Stimulated activated CD4-positive, alpha-beta T cell treated with anti-CD3 and anti-CD28 coated beads, Interleukin-15, amount 100 ng/mL, for 24 hours (primary cell): ENCODE data around the gene C19orf47.

Experiments
- DNase-seq: peaks from one replicate; pipeline ENCODE4 v3.0.0-alpha.2; 2020

Gene C19orf47, protein sequence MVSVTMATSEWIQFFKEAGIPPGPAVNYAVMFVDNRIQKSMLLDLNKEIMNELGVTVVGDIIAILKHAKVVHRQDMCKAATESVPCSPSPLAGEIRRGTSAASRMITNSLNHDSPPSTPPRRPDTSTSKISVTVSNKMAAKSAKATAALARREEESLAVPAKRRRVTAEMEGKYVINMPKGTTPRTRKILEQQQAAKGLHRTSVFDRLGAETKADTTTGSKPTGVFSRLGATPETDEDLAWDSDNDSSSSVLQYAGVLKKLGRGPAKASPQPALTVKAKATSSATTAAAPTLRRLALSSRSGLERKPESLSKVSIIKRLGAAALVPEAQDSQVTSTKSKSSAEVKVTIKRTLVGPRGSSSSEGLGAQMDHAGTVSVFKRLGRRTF

DNA sequence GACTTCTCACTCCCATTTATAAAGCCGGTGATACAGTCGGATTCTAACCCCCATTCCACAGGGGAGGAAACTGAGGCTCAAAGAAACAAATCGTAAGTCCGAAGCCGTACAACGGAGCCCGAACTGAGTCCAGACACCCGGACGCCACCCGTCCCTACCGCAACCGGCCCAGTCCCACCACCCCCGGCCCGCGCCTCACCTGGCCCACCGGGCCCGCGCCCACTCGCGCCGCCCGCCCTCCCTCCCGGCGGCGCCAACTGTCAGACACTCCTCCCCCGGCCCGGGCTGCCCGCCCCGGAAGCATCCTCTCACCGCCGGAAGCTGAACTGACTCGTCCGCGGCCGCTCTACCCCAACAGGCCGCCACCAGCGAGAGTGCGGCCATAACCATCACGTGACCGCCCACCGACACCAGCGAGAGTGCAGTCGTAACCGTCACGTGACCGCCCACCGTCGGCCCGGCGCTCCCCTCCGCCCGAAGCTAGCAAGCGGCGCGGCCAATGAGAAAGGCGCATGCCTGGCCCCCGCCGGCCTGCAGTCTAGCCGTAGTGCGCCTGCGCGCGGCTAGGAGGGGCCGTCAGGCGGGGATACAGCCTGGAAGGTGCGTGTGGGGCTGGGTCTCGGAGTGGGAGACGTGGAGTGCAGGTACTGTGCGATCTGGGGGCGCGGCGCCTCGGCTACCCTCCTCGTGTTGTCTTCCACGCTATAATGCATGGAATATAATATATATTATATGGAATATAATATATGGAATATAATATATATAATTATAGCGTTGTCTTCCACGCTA lies at the start of gene C19orf47, which contains the start of gene PLD3:
Gene C19orf47, minus strand, starts transcription at position 273 of the 789 bp plus-strand sequence. CDS start 6,540 bp downstream, outside the sequence.
Gene PLD3, plus strand, starts transcription at position 571 of the 789 bp plus-strand sequence. CDS start 17,789 bp downstream, outside the sequence.
- DNase-seq = peak; percentile 99

DNA sequence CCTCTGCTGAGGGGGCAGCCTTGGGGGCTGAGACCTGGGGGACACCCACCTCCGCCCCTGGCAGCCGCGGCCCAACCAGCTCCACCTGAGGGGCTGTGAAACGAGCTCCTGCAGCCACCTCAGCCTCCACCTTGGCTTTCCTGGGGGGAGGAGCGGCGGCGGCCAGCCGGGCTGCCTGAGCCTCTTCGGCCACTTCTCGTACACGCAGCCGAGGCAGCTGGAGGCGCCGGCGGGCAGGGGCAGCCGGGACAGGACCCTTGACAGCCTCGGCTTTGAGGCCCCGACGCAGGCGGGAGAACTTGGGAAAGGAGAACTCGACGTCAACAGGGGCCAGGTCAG lies 49.3 kb upstream of the C19orf47 start:
- DNase-seq = no peak

DNA sequence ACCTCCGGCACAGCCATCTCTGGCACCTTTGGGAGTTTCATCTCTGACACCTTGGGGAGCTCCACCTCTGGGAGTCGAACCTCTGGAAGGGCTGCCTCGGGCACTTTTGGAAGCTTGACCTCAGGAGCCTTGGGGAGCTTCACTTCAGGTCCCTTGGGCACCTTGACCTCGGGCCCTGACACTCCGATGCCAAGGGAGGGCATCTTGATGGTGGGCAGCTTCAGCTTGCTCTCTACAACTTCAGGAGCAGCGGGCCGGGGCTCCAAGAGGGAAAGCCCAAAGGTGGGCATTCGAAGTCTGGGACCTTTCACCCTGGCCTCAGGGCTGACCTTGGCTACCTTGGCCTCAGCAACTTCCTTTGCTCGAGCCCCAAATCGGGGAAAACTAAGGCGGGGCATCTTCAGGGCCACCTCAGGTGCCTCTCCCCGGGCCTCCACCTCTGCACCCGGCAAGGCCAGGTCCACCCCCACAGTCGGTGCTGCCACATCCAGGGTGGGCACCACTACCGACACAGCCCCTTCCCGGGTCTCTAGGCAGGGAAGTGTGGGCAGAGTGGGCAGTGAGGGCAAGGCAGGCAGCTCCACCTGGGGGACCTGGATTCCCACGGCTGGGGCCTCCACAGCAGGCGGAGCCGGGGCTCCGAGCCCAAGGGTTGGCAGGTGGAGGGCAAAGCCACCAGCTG lies 48.8 kb upstream of the C19orf47 start:
- DNase-seq = no peak

DNA sequence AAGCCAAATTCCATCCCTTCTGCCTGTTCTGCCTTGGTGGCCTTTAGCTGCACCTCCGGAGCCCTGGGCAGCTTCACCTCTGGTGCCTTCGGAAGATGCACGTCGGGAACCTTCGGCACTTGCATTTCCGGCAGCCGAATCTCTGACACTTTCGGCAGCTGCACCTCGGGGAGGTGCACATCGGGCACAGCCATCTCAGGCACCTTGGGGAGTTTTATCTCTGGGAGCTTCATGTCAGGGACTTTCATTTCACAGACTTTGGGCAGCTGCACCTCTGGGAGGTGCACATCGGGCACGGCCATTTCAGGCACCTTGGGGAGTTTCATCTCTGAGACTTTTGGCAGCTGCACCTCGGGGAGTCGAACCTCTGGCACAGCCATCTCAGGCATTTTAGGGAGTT lies 47.8 kb upstream of the C19orf47 start:
- no peak for DNase-seq

DNA sequence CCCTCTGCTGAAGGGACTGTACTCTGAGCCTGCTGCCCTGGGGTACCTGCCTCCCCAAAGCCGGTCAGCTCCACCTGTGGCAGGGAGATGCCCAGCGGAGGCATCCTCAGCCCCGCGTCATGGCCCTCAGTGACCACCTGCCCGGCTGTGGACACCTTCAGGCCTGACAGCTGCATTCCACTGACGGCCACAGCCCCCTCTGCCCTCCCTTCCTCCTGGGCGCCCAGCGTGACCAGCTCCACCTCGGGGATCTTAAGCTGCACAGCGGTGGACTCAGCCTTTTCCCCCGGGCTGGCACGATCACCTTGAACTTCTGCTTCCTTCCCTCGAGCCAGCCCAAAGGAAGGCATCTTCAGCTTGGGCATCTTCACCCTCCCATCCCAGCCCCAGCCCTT lies 46.6 kb upstream of the C19orf47 start:
- DNase-seq = no peak

DNA sequence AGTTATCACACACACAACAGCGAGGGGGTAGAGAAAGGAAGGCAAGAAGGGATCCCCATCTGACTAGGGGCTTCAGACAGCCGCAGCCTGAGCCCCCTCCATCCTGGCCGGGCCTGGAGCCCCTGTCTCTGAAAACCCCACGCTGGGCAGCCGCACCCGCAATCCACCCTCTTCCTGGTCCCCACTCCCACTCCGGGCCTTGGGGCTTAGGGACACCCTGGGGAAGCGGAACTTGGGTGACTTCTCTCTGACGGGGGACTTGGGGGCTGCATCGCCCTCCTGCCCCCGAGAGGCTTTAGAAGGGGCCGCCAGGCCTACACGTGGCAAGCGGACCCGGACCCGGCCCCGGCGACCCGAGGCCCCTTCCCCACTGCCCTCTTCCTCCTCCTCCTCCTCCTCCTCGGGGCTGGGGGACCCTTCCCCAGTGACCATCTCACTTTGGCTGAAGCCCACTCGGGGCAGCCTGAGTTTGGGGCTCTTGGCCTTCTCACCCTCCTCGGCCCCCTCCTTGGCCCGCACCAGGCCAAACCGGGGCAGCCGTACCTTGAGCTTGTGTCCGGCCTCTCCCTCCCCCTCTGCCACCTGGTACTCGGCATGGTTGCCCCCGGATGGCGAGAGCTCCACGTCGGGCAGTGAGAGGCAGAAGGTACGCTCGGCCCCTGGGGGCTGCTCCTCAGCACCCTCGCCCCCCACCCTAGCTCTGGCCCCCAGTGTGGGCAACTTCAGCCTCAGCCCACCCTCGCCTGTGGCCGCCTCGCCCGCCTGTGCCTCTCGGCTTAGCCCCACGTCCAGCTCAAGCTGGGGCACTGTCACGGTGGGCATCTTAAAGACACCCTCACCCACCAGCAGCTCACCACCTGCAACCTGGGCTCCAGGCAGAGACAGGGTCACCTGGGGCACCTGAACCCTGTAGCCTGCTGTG lies 46.0 kb upstream of the C19orf47 start:
- DNase-seq = no peak

DNA sequence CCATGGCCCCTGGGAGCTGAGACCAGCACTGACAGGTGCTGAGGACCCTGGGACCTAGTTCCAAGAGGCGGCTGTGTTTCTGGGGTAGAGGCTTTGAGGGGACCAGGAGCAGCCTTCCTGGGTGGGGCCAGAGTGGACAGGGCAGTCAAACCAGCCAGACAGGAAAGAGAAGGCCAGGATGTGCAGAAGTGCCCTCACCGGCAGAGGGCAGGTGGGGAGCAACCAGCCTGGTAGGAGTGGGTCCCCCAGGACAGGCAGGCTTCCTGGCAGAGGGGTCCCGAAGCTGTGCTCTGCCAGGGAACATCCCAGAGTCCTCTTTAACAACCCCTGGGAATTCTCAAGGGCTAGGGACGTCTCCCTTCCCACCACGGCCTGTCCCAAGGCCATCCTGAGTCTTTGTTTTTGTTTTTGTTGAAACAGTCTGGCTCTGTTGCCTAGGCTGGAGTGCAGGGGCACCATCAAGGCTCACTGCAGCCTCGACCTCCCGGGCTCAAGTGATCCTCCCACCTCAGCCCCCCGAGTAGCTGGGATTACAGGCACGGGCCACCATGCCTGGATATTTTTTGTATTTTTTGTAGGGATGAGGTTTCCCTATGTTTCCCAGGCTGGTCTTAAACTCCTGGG lies 44.8 kb upstream of the C19orf47 start:
- no peak for DNase-seq

DNA sequence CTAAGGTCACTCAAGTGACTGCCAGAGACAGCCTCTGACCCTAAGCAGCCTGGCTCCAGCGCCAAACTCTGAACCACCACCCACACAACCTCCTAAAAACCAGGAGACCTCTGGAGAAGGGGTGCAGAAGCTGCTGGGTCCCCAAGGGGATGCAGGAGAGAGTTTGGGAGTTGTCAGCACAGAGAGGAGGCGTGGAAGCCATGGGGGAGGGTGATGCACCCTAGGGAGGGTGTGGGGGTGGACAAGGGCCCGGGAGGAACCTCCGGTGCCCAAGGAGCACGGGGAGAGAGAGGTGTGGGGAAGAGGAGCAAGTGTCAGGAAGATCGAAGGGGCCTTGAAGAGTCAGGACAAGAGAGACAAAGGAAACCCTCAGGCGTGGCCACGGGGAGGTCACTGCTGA lies 43.9 kb upstream of the C19orf47 start:
- no peak for DNase-seq

DNA sequence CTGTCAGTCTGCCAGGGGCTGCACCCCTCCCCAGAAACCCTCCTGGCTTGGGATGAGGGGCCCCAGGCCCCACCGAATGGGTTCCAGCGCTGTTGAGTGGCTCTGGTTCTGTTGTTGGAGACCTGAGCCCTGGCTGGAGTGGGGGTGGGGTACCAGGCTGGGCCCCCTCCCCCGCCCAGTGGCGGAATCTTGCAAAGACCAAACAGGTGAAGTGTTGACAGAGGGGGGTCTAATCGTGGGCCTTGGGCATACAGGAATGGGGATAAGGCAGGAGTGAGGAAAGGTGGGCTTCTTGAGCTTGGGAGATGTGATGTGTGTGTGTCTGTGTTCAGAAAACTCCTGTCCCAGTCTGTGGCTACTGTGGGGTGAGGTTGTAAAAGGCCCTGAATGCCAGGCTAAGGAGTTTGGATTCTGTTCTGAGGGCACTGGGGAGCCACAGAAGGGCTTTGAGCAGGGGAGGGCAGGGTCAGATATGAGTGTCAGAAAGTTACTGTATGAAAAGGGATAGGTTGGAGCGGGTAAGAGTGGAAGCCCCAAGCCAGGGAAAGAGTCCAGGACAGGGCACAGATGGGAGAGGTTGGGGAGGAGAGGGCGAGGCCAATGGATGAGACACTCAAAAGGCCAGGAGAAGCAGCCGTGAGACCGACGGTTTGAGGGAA lies 42.0 kb upstream of the C19orf47 start, which contains the start of gene HIPK4:
Gene HIPK4, minus strand, starts transcription at position 98 of the 659 bp plus-strand sequence. CDS start 279 bp downstream, outside the sequence.
- DNase-seq = no peak

DNA sequence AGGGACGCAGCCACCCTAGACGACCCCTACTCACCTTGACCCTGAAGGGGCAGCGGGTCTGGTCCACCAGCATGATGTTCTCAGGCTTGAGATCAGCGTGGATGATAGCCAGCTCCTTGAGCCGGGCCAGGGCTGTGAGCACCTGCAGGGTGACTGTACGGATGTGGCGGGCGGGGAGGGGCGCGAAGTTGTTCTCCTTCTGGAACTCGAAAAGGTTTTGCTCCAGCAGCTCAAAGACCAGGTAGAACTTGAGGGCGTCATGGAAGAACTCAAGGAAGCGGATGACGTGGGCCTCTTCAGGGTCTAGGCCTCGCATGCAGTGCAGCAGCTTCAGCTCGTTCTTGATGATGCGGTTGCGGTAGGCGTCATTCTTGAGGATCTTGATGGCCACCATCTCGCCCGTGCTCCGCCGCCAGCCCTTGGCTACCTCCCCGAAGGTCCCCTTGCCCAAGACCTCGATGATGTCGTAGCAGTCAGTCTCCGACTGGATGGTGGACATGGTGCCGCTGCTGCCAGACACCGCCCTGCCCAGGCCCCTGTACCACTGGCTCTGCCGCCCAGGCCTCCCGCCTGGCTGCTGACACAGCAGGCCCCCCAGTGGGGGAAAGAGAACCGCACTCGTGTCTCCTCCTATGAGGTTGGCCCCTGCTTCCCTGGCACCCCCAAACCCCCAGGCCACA lies 41.3 kb upstream of the C19orf47 start:
- no peak for DNase-seq

DNA sequence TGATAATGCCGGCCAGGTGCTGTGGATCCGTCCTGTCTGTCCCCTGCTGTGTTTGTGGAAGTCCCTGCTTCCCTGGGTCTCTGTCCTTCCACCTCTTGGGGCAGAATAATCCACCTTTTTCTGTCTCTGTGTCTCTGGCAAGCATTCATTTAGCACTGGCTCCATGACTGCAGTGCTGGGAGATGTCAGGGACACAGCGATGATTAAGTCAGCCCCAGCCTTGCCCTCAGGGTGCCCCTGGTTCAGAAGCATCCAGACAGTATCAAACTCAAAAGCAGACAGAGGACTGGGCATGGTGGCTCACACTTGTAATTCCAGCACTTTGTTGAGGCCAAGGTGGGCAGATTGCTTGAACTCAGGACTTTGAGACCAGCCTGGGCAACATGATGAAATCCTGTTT lies 40.3 kb upstream of the C19orf47 start:
- no peak for DNase-seq

DNA sequence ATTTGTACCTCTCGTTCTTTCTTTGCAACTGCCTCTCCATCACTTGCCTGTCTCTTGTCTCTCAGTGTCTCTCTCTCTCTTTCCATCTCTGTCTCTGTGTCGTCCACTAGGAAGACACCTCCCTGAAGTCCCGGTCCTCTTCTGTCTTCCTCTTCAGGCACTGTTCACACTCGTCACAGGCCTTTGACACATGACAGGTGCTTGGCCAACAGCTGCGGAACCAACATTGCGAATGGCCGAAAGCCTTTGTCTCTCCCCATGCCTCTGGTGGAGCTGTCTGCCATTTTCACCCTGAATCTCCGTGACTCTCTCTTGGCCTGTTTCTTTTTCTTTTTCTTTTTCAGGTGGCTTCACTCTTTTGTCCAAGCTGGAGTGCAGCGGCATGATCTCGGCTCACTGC lies 39.0 kb upstream of the C19orf47 start:
- no peak for DNase-seq

DNA sequence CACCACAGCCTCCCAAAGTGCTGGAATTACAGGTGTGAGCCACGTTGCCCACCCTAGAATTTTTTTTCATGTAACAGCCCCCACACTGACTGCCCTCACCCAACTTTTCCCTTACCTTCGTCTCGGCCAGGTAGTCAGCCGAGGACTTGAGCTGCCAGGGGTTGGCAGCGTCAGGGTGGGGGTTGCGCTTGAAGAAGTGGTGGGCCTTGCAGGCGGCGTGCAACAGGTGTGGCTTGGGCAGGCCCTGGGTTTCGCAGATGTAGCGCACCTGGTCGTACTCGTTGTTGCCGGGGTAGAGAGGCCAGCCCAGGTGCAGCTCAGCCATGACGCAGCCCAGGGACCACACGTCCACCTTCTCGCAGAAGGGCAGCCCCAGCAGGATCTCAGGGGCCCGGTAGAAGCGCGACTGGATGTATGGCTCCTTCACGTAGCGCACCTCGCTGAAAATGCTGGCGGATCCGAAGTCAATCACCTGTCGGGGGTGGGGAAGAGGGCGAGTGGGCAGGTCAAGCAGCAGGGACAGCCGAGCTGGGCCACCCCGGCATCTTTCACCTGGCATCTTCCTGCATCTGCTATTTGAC lies 35.6 kb upstream of the C19orf47 start:
- DNase-seq = no peak

DNA sequence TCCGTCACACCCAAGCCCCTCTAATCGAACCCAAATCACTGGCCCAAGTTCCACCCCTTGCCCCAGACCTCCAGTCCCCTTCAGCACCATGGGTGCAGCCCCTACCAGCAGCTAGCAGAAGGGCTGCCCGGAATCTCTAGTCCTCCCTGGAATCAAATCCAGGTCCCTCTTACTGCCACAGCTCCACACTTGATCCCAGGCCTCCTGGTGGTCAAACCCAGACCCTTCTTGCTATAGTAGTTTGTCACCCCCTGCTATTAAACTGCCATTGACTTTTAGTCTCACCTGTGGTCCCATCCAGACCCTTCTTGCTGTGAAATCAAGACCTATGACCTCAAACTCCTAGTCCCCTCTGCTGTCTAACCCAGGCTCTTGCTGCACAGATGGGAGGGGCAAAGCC lies 33.1 kb upstream of the C19orf47 start:
- no peak for DNase-seq

DNA sequence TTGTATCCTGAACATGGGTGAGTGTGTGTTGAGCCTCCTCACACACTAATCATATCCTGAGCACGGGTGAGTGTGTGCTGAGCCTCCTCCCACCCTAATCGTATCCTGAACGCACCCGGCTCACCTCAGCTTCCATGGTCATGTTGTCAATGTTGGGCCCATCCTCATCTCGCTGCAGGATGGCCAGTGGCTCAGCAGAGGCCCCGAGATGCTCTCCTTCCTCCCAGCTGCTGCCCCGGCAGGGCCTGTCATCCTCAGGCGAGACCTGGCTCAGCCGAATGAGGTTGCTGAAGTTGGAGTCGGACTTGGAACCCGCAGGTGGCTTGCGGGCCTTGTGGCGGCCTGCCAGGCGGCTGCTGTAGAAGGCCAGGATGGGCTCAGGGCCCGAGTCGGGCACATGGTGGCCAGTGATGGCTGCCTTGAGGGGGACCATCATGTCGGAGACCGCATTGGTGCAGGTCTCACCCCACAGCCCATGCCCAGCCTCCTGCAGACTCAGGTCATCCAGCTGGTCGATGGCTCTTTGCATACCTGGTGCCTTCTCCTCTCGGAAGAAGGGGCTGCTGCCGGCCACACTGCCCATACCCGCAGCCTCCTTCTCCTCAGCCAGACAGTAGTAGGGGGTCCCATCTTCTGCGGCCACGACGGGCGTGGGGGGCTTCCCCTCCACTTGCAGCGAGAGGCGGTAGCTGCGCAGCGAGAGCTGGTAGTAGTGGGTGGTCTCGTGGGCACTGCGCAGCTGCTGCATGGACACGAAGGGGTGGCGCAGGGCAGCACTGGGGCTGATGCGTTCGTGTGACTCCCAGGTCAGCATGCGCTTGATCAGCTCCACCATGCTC lies 32.2 kb upstream of the C19orf47 start:
- no peak for DNase-seq

DNA sequence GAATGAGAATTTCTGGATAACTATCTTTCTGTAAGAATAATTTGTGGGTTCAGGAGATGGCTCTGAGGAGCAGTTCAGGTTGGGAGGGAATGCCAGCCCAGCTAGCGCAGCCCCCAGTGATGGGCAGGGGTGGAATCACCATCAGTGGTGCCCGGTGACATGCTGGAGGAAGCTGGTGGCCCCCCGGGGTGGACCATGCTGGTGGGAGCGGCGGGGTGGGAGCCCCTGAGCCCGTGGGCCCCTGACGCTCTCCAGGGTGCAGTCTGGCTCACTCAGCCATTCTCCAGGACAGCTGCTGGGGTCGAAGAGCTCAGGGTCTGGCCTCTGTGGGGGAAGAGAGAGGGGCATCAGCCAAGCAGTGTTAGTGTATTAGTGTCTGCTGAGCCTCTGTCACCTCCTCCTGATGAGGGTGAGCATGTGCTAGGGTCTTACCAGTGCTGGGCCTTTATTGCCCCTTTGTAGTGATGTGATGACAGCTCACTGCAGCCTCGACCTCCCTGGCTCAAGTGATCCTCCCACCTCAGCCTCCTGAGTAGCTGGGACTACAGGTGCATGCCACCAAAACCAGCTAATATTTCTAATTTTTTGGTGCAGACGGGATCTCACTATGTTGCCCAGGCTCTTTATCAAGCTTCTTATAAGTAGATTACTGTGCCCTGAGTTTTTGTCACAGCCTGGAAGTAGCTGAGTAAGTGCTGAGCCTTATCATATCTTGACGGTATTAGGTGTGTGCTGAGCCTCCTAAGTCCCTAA lies 31.4 kb upstream of the C19orf47 start:
- no peak for DNase-seq

DNA sequence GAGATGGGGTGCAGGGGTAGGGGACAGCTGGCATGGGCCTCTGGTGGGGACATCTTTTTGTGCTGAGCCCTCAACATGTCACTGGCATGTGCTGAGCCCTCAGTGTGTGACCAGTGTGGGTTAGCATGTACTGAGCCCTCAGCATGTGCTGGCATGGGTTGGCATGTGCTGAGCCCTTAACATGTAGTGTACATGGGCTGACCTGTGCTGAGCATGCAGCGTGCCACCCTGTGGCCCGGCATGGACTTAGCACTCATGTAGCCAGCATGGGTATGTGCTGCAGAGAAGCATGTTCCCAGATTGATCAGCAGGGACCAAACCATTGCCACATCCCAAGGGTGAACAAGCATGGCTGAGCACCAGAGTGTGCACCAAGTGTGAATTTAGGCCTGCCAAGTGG lies 30.3 kb upstream of the C19orf47 start:
- DNase-seq = no peak

DNA sequence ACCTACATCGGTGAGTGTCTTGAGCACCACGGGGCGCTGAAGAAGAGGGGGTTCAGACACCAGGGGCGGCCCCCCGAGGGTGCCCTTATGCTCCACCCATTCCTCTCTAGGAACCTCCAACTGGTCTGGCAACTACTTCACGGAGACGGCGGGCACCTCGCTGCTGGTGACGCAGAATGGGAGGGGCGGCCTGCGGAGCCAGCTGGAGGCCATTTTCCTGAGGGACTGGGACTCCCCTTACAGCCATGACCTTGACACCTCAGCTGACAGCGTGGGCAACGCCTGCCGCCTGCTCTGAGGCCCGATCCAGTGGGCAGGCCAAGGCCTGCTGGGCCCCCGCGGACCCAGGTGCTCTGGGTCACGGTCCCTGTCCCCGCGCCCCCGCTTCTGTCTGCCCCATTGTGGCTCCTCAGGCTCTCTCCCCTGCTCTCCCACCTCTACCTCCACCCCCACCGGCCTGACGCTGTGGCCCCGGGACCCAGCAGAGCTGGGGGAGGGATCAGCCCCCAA lies 29.7 kb upstream of the C19orf47 start:
- DNase-seq = no peak
